ENCODE measurements around the gene IL16. TPM values are rescaled to one million over a fixed set of nuclear protein-coding genes. Genes with fewer than 3 reads are reported as not detected.
A peak's percentile ranks its signal among the peaks of the same experiment; 100 is the strongest.

IL16 gene
- polyA plus RNA-seq, 1 donor = 8.1 TPM

GRCh38 chr15:81334768-81335435, 138.2 kb downstream of the IL16 start:
- Histone ChIP-seq H3K4me3 (ENCODE audit: low read length) (no peak overlapping the region), H3K27me3 (ENCODE audit: control insufficient read depth, insufficient read depth, low read length) (no peaks in the 10 kb centered on the region), H3K9me3 (ENCODE audit: control insufficient read depth, low read depth, low read length) (no peaks in the 10 kb centered on the region), H3K36me3 (ENCODE audit: control insufficient read depth, insufficient read depth, low read length) (peaks cover 3% of the 10 kb centered on the region), H3K27ac (ENCODE audit: low read length) (peak overlapping the region; percentile 91), H3K4me1 (ENCODE audit: control insufficient read depth, insufficient read depth, low read length) (peaks cover 41% of the 10 kb centered on the region)
- peak; percentile 65 to 88 for DNase-seq
- WGBS (ENCODE audit: insufficient coverage, low lambda C conversion rate) = 33% methylated on average over 1 of the region's 10 CpGs

- H3K27me3 ChIP-seq (ENCODE audit: control insufficient read depth, insufficient read depth, low read length) = no peaks in the 10 kb centered on the region
- DNase-seq = no peak
- H3K9me3 ChIP-seq (ENCODE audit: control insufficient read depth, low read depth, low read length) = no peaks in the 10 kb centered on the region
- peaks cover 39% of the 10 kb centered on the region for H3K4me1 ChIP-seq (ENCODE audit: control insufficient read depth, insufficient read depth, low read length)
- WGBS (ENCODE audit: insufficient coverage, low lambda C conversion rate) = no CpG with 5 or more reads among the region's 4 CpGs
- peaks cover 3% of the 10 kb centered on the region for H3K36me3 ChIP-seq (ENCODE audit: control insufficient read depth, insufficient read depth, low read length)
- peak overlapping the region; percentile 91 for H3K27ac ChIP-seq (ENCODE audit: low read length)
- no peak overlapping the region for H3K4me3 ChIP-seq (ENCODE audit: low read length)
These were observed 139.0 kb downstream of the IL16 start for GRCh38 chr15:81335631-81336030.

GRCh38 chr15:81336568-81336967, 139.9 kb downstream of the IL16 start:
- Histone ChIP-seq H3K4me3 (ENCODE audit: low read length) (no peak overlapping the region), H3K36me3 (ENCODE audit: control insufficient read depth, insufficient read depth, low read length) (peaks cover 5% of the 10 kb centered on the region), H3K27me3 (ENCODE audit: control insufficient read depth, insufficient read depth, low read length) (no peaks in the 10 kb centered on the region), H3K9me3 (ENCODE audit: control insufficient read depth, low read depth, low read length) (no peaks in the 10 kb centered on the region), H3K4me1 (ENCODE audit: control insufficient read depth, insufficient read depth, low read length) (peaks cover 32% of the 10 kb centered on the region), H3K27ac (ENCODE audit: low read length) (no peak overlapping the region)
- WGBS (ENCODE audit: insufficient coverage, low lambda C conversion rate) = 100% methylated on average over 1 of the region's 4 CpGs
- DNase-seq = no peak

GRCh38 chr15:81337241-81337640, 140.6 kb downstream of the IL16 start:
- 86% methylated on average over 1 of the region's 3 CpGs for WGBS (ENCODE audit: insufficient coverage, low lambda C conversion rate)
- Histone ChIP-seq H3K27ac (ENCODE audit: low read length) (no peak overlapping the region), H3K27me3 (ENCODE audit: control insufficient read depth, insufficient read depth, low read length) (no peaks in the 10 kb centered on the region), H3K9me3 (ENCODE audit: control insufficient read depth, low read depth, low read length) (no peaks in the 10 kb centered on the region), H3K4me3 (ENCODE audit: low read length) (no peak overlapping the region), H3K36me3 (ENCODE audit: control insufficient read depth, insufficient read depth, low read length) (peaks cover 5% of the 10 kb centered on the region), H3K4me1 (ENCODE audit: control insufficient read depth, insufficient read depth, low read length) (peaks cover 28% of the 10 kb centered on the region)
- DNase-seq = no peak

GRCh38 chr15:81337713-81338157, 141.1 kb downstream of the IL16 start:
- Histone ChIP-seq H3K4me3 (ENCODE audit: low read length) (no peak overlapping the region), H3K27ac (ENCODE audit: low read length) (no peak overlapping the region), H3K9me3 (ENCODE audit: control insufficient read depth, low read depth, low read length) (no peaks in the 10 kb centered on the region), H3K27me3 (ENCODE audit: control insufficient read depth, insufficient read depth, low read length) (no peaks in the 10 kb centered on the region), H3K4me1 (ENCODE audit: control insufficient read depth, insufficient read depth, low read length) (peaks cover 28% of the 10 kb centered on the region), H3K36me3 (ENCODE audit: control insufficient read depth, insufficient read depth, low read length) (peaks cover 5% of the 10 kb centered on the region)
- 83% methylated on average over 1 of the region's 9 CpGs for WGBS (ENCODE audit: insufficient coverage, low lambda C conversion rate)
- DNase-seq = no peak

- peaks cover 5% of the 10 kb centered on the region for H3K36me3 ChIP-seq (ENCODE audit: control insufficient read depth, insufficient read depth, low read length)
- peaks cover 24% of the 10 kb centered on the region for H3K4me1 ChIP-seq (ENCODE audit: control insufficient read depth, insufficient read depth, low read length)
- no peak for DNase-seq
- no peak overlapping the region for H3K4me3 ChIP-seq (ENCODE audit: low read length)
- no peaks in the 10 kb centered on the region for H3K9me3 ChIP-seq (ENCODE audit: control insufficient read depth, low read depth, low read length)
- 50% methylated on average over 1 of the region's 8 CpGs for WGBS (ENCODE audit: insufficient coverage, low lambda C conversion rate)
- H3K27ac ChIP-seq (ENCODE audit: low read length) = no peak overlapping the region
- no peaks in the 10 kb centered on the region for H3K27me3 ChIP-seq (ENCODE audit: control insufficient read depth, insufficient read depth, low read length)
These were observed 141.7 kb downstream of the IL16 start for GRCh38 chr15:81338170-81339007.

DNA sequence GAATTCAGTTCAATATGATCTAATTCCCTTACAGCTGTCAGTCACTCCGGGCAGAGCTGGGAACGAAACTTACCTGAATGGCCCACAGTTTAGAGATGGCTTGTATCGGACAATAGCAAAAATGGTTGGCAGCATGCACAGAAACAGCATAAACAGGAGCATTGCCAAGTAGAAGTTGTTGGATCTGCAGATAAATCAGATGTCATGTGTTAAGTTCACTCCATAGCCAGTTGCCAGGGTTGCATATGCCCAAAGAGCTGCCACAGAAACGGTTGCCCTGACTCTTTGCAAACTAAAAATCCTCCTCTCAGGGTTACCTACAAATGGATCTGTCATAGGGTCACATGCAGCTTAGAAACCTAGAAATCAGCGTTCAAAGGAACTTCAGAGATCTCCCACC, 142.6 kb downstream of the IL16 start:
- Histone ChIP-seq H3K9me3 (ENCODE audit: control insufficient read depth, low read depth, low read length) (no peaks in the 10 kb centered on the region), H3K4me3 (ENCODE audit: low read length) (no peak overlapping the region), H3K27ac (ENCODE audit: low read length) (no peak overlapping the region), H3K27me3 (ENCODE audit: control insufficient read depth, insufficient read depth, low read length) (no peaks in the 10 kb centered on the region), H3K4me1 (ENCODE audit: control insufficient read depth, insufficient read depth, low read length) (peaks cover 17% of the 10 kb centered on the region), H3K36me3 (ENCODE audit: control insufficient read depth, insufficient read depth, low read length) (peaks cover 5% of the 10 kb centered on the region)
- WGBS (ENCODE audit: insufficient coverage, low lambda C conversion rate) = no CpG with 5 or more reads among the region's 5 CpGs
- DNase-seq = no peak

DNA sequence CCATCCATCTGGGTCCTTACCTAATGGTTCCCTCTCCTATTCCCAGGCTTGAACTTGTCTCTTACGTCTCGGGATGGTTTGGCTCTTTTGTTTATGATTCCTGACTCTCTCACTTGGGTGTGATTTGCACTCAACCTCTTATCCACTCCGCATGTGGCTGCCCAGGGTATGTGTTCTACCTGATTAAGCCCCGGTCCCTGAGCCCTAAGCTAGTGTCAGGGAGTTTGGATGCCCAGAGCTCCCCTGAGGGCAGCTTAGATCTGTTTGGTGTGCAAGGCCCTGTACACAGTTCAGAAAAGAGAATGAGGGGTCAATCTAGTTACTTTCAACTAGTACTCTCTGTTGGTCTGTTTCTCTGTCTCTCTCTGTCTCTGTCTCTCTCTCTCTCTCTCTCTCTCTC, 143.2 kb downstream of the IL16 start:
- no peaks in the 10 kb centered on the region for H3K27me3 ChIP-seq (ENCODE audit: control insufficient read depth, insufficient read depth, low read length)
- H3K27ac ChIP-seq (ENCODE audit: low read length) = no peak overlapping the region
- peaks cover 12% of the 10 kb centered on the region for H3K4me1 ChIP-seq (ENCODE audit: control insufficient read depth, insufficient read depth, low read length)
- H3K36me3 ChIP-seq (ENCODE audit: control insufficient read depth, insufficient read depth, low read length) = peaks cover 5% of the 10 kb centered on the region
- no peak for DNase-seq
- no peaks in the 10 kb centered on the region for H3K9me3 ChIP-seq (ENCODE audit: control insufficient read depth, low read depth, low read length)
- no peak overlapping the region for H3K4me3 ChIP-seq (ENCODE audit: low read length)
- WGBS (ENCODE audit: insufficient coverage, low lambda C conversion rate) = no CpG with 5 or more reads among the region's 4 CpGs

DNA sequence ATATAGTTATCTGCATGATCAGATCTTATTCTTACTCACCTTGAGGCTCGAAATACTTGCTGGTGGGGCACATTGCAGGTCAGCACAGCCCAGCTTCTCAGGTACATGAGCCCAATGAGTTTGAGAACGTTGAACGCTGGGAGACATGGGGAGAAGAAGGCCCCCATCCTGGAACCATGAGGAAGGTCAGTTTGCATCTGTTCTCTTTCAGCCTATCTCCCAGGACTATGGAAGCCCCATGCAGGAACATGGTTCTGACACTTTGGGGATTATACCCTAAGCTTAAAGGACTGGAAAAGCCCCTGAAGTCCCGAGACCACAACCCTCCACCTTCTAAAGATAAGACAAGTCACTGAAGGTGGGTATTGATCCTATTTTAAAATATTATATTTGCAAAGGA, 144.7 kb downstream of the IL16 start:
- no peaks in the 10 kb centered on the region for H3K4me1 ChIP-seq (ENCODE audit: control insufficient read depth, insufficient read depth, low read length)
- H3K27ac ChIP-seq (ENCODE audit: low read length) = no peak overlapping the region
- H3K27me3 ChIP-seq (ENCODE audit: control insufficient read depth, insufficient read depth, low read length) = no peaks in the 10 kb centered on the region
- peaks cover 5% of the 10 kb centered on the region for H3K36me3 ChIP-seq (ENCODE audit: control insufficient read depth, insufficient read depth, low read length)
- H3K4me3 ChIP-seq (ENCODE audit: low read length) = no peak overlapping the region
- no peak for DNase-seq
- 100% methylated on average over 1 of the region's 4 CpGs for WGBS (ENCODE audit: insufficient coverage, low lambda C conversion rate)
- H3K9me3 ChIP-seq (ENCODE audit: control insufficient read depth, low read depth, low read length) = no peaks in the 10 kb centered on the region

GRCh38 chr15:81343371-81343770, 146.7 kb downstream of the IL16 start:
- no peak overlapping the region for H3K4me3 ChIP-seq (ENCODE audit: low read length)
- no peaks in the 10 kb centered on the region for H3K27me3 ChIP-seq (ENCODE audit: control insufficient read depth, insufficient read depth, low read length)
- no CpG with 5 or more reads among the region's 4 CpGs for WGBS (ENCODE audit: insufficient coverage, low lambda C conversion rate)
- H3K27ac ChIP-seq (ENCODE audit: low read length) = no peak overlapping the region
- H3K9me3 ChIP-seq (ENCODE audit: control insufficient read depth, low read depth, low read length) = no peaks in the 10 kb centered on the region
- H3K36me3 ChIP-seq (ENCODE audit: control insufficient read depth, insufficient read depth, low read length) = peaks cover 2% of the 10 kb centered on the region
- no peak for DNase-seq
- H3K4me1 ChIP-seq (ENCODE audit: control insufficient read depth, insufficient read depth, low read length) = no peaks in the 10 kb centered on the region

Measured in large intestine (tissue), 3 donors.